ENCODE measurements around the gene HOXD12. TPM values are rescaled to one million over a fixed set of nuclear protein-coding genes. Genes with fewer than 3 reads are reported as not detected.

Gene HOXD12
- polyA plus RNA-seq, 1 of the 3 experiments (the other 2 are of a cell fraction): not detected

DNA sequence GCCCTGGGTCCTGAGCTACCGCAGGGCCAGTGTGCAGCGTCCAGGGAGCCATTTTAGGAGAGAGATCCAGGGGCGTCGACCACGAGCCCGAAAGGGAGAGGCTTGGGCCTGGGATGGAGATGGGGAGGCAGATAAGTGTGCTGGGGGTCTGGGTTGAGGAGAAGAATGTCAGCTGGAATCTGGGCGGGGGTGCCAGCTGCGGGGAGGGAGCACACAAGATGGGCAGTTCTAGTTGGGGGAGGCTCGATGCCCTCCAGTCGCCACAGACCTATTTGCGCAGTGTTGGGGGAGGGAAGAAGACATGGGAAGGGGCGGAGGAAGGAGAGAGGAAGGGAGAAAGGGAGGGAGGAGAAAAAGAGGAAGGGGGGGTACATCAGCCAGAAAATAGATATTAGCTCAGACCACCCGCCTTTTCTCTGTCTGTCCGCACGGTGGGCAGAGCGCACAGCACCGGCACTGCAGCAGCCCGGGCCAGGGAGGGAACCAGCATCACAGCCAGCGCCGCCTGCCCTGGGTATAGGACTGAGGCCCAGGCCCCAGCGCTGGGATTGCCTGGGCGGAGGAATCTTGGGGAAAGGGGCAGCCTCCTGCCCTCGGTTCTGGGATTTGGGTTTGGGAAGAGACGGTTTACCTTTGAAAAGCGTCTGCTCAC is 5.6 kb downstream of the HOXD12 start:
- peaks cover 0 to 13% of the 10 kb centered on the region in 2 experiments; a peak in 2 of 4 replicates for H3K4me1 ChIP-seq (ENCODE audit: control insufficient read depth in 1 of 2, insufficient read depth in 2 of 2, low read depth in 1 of 2, low read length in 1 of 2)
- H3K79me2 ChIP-seq (ENCODE audit: insufficient read depth): no peaks in the 10 kb centered on the region
- peak overlapping the region; percentile 76; the same call in 1 of the 2 replicates for H3K4me2 ChIP-seq
- H3K27ac ChIP-seq (ENCODE audit: low read depth in 2 of 2, low read length in 1 of 2): no peak overlapping the region
- 45% methylated on average over 25 of the region's 25 CpGs for WGBS (ENCODE audit: low lambda C conversion rate)
- no peaks in the 10 kb centered on the region for H4K20me1 ChIP-seq (ENCODE audit: insufficient read depth)
- TF ChIP-seq TEAD4 (IDR thresholded peaks at IDR 0.05; ENCODE audit: borderline replicate concordance, insufficient read depth): no peak
- no peak for TF ChIP-seq MXI1 (IDR thresholded peaks at IDR 0.05; ENCODE audit: low read depth, low read length)
- no peak for TF ChIP-seq JUND (IDR thresholded peaks at IDR 0.05)
- TF ChIP-seq USF2 (IDR thresholded peaks at IDR 0.05; ENCODE audit: borderline replicate concordance, low read depth, low read length): no peak
- no peak for TF ChIP-seq YY1 (IDR thresholded peaks at IDR 0.05; ENCODE audit: low read depth)
- no peak for TF ChIP-seq TCF12 (IDR thresholded peaks at IDR 0.05)
- no peak for TF ChIP-seq ELF1 (IDR thresholded peaks at IDR 0.05)
- TF ChIP-seq CHD2 (IDR thresholded peaks at IDR 0.05; ENCODE audit: low read length, partially characterized antibody): no peak
- no peak for TF ChIP-seq RFX5 (IDR thresholded peaks at IDR 0.05; ENCODE audit: low read length)
- no peak for TF ChIP-seq RXRA (IDR thresholded peaks at IDR 0.05; ENCODE audit: borderline replicate concordance, low read depth)
- no peak for TF ChIP-seq PBX3 (IDR thresholded peaks at IDR 0.05)
- no peak for TF ChIP-seq CTCF (IDR thresholded peaks at IDR 0.05)
- TF ChIP-seq, protein P1, sequence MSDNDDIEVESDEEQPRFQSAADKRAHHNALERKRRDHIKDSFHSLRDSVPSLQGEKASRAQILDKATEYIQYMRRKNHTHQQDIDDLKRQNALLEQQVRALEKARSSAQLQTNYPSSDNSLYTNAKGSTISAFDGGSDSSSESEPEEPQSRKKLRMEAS (IDR thresholded peaks at IDR 0.05; ENCODE audit: low read depth): no peak
- TF ChIP-seq EP300 (IDR thresholded peaks at IDR 0.05; ENCODE audit: borderline replicate concordance in 1 of 2, low read depth in 1 of 2, low read length in 1 of 2): no peak
- TF ChIP-seq, protein P2, sequence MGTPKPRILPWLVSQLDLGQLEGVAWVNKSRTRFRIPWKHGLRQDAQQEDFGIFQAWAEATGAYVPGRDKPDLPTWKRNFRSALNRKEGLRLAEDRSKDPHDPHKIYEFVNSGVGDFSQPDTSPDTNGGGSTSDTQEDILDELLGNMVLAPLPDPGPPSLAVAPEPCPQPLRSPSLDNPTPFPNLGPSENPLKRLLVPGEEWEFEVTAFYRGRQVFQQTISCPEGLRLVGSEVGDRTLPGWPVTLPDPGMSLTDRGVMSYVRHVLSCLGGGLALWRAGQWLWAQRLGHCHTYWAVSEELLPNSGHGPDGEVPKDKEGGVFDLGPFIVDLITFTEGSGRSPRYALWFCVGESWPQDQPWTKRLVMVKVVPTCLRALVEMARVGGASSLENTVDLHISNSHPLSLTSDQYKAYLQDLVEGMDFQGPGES (IDR thresholded peaks at IDR 0.05; ENCODE audit: low read depth, low read length): no peak
- TF ChIP-seq SMC3 (IDR thresholded peaks at IDR 0.05; ENCODE audit: low read depth, low read length): no peak
- TF ChIP-seq FOXM1 (IDR thresholded peaks at IDR 0.05; ENCODE audit: low read depth): no peak
- no peak for TF ChIP-seq GATA2 (CRISPR knock-in tag; IDR thresholded peaks at IDR 0.05)
- TF ChIP-seq NRF1 (IDR thresholded peaks at IDR 0.05; ENCODE audit: low read depth, low read length): no peak
- no peak for TF ChIP-seq EZH2phosphoT487 (IDR thresholded peaks at IDR 0.05; ENCODE audit: borderline replicate concordance, low read depth)
- no peaks in the 10 kb centered on the region for H3K36me3 ChIP-seq (replicated peaks in 1 of 2; ENCODE audit: control insufficient read depth in 1 of 2, insufficient read depth in 2 of 2, low read length in 1 of 2)
- H3K4me3 ChIP-seq (ENCODE audit: low read depth in 2 of 2, low read length in 1 of 2): peak overlapping the region; percentile 32 to 54; a peak in 3 of 4 replicates
- POLR2A ChIA-PET: no interaction called here
- H3K27me3 ChIP-seq (ENCODE audit: insufficient read depth): peaks cover 86% of the 10 kb centered on the region
- no peak overlapping the region for H3K9ac ChIP-seq
- CTCF ChIA-PET: interaction anchor here (0.8 to 17.7 kb wide), 14 partner anchors 9 to 1405 kb away, joined by 3 to 264 read pairs (median 4); partner anchors contain the start of genes HOXD10, HOXD12, HOXD13 and HOXD9
- no peaks in the 10 kb centered on the region for H3K9me2 ChIP-seq
- peaks cover 11% of the 10 kb centered on the region for H3F3A ChIP-seq (replicated peaks; ENCODE audit: insufficient read depth)
- no peaks in the 10 kb centered on the region for H3K9me3 ChIP-seq
- H2AFZ ChIP-seq (ENCODE audit: low read depth): no peak overlapping the region
- DNase-seq: no peak

All from SK-N-SH (cell line).